Putamen (tissue), 1 donor: ENCODE measurements around the gene MYL6.
"Not testable (repeated sequence)": the region's sequence is repeated elsewhere in the genome, so short reads cannot be mapped to it uniquely, and the experiment has no call there.

Source experiments
- DNase-seq: peaks from one replicate; pipeline ENCODE4 v3.0.0-alpha.2; 2016; ENCODE audit warnings: low spot score

The MYL6 gene

DNA sequence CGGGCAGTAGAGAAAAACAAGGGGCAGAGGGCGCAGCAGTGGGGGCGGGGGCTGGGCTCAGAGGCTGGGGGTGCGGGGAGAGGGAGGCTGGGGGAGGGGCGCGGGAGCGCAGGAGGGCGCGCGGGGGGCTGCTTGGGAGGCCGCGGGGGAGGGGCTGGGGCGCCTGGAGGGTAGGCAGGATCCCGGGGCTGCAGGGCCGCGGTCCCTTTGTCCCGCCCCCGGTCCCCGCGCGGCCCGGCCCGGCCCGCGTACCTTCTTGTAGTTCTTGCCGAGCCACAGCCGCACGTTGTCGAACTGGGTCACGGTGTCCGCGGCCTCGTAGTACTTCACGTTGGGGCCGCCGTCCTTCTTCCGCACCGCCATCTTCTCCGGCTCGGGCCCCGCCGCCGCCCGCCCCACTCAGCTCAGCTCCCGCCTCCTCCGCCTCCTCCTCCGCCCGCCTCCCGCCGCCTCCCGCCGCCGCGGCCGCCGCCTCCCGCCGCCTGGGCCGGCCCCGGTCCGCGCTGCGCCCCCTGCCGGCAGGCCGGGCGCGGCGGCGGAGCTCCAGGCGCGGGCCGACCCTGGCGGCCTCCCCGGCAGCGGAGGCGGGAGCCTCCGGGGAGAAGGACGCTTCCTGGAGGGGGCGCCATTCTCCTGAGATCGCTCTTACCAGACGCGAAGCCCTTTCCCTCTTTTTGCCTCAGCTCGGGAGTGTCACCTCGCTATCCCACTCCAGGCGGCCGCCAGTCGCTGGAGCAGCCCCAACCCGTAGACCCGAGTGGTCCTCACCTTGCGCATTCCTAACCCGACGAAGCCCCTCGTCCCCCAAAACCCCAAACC, 31.1 kb downstream of the MYL6 start, which contains the start of gene SMARCC2:
TSS of gene SMARCC2 (minus strand) at position 385 of the 819 bp plus-strand sequence. CDS start at position 363, 22 bp downstream.
- DNase-seq = peak; percentile 81

DNA sequence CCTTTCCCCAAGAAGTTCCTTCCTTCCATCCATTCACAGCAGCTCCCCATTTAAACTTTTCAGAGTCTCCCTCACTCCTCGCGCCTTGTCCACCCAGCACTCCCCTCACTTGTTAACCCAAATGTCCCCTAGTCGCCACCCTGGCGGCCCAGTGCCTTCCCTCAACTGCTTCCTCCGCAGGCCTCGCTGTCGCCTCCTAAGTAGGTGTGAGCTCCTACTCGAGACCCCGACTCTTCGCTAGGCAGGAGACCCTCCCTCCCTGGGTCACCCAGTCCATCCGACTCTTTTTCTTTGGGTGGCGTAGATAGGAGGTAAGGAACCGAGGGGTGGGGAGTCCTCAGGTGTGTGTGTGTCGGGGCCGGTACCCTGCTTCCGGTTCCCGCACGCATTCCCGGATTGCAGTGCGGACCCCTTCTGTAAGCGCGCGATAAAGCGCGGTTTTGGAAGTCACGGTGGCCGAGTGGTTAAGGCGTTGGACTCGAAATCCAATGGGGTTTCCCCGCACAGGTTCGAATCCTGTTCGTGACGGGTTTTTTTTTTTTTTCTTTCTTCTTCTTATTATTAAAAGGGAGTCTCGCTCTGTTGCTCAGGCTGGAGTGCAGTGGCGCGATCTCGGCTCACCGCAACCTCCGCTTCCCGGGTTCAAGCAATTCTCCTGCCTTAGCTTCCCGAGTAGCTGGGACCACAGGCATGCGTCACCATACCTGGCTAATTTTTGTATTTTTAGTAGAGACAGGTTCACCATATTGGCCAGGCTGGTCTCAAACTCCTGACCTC, 31.9 kb downstream of the MYL6 start:
- DNase-seq = peak; percentile 86

DNA sequence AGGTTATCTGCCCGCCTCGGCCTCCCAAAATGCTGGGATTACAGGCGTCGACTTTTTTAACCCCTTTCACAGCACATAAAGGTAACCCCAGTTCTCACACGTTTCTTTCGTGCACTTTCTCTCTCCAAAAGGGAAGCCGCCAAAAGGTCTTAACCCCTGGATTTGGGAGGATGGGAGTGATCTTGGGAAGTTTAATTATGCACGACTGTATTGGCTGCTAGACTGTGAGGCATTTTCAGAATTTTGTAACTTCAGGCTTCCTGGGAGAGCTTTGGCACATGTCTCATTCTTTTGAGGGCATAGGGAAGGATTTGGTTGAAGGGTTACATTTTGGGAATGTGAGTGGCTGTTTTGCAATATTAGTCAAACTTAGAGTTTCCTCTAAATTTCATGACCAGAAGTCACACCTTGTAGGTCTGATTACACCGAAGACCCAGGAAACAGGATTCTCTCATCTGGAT, 32.6 kb downstream of the MYL6 start:
- no peak for DNase-seq

DNA sequence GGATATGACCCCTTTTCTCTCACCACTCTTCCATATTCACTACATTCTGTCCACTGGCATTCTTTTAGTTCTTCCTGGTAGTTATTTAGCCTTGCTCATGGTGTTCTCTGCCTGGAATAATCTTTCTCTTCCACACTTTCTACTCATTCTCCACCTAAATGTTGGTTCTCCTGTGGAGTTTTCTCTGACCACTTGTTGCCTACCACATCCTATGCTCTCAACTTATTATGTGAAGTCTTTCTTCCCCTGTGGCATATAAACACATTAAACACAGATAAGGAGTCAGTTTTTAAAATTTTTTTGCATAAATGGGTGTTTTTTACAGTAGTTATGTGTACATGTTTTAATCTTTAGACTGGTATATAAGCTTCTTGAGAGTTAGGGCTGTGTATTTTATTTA, 34.4 kb downstream of the MYL6 start:
- DNase-seq = no peak

DNA sequence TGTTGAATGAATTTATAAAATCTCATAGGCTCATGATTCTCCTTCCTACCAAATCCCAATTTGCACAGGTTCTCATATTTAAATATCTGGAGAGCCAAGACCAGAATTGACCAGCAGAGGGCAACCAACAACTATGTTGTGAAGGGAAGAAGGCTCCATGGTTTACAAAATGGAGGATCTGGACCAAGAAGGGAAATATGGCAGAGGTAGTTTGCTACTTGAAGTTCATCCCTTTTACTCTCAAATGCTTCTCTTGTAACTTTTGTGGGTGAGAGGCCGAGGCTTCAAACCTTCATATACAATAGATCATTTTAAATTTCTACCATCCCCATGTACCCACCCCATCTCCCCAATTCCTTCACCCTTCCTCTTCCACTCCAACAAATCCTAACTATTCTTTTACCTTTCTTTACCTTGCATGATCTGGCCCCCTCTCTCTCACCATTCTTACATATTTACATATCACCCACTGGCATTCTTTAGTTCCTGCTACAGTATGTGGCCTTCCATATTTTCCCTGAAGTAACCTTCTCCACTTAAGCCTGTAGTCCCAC, 34.9 kb downstream of the MYL6 start:
- DNase-seq = peak; percentile 78

DNA sequence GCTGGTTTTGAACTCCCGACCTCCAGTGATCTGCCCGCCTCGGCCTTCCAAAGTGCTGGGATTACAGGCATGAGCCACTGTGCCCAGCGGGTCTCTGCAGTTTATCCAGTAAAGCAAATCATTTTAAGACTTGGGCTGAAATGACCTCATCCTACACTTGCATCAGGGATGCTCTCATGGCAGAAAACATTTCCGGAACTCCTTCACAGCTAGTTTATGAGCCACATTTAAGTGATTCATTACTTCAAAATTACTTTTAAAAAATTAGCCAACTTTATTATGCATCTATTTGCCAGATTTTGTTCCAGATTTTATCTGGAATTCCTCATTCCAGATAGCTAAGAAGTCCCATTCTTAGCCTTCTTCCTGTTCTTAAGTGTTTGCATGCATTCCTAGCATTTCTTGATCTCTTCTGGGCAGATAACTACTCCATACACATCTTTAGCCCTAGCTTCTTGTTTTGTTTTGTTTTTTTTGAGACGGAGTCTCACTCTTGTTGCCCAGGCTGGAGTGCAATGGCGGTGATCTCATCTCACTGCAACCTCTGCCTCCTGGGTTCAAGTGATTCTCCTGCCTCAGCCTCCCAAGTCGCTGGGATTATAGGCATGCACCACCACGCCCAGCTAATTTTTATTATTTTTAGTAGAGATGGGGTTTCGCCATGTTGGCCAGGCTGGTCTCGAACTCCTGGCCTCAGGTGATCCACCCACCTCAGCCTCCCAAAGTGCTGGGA, 38.8 kb downstream of the MYL6 start:
- not testable (repeated sequence) for DNase-seq

DNA sequence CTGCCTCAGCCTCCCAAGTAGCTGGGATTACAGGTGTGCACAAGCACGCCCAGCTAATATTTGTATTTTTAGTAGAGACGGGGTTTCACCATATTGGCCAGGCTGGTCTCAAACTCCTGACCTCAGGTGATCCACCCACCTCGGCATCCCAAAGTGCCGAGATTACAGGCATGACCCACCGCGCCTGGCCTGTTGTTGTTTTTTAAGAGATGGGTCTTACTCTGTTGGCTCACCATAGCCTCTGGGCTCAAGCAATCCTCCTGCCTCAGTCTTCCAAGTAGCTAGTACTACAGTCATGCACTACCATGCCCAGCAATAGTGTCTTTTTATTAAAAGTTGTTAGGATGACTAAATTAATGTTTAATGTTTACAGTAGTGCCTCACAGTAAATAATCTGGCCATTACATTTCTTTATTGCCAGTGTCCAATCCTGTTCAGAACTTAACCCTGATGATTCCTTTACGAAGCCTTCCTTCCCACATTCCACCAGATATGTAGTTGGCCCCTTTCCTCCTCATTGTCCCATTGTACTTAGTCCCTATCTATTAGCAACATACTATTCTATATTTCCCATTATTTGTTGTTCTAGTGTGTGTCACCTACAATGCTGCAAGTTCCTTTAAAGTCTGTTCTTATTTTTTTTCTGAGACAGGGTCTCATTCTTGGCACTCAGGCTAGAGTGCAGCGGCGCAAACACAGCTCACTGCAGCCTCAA, 39.9 kb downstream of the MYL6 start:
- DNase-seq = no peak

DNA sequence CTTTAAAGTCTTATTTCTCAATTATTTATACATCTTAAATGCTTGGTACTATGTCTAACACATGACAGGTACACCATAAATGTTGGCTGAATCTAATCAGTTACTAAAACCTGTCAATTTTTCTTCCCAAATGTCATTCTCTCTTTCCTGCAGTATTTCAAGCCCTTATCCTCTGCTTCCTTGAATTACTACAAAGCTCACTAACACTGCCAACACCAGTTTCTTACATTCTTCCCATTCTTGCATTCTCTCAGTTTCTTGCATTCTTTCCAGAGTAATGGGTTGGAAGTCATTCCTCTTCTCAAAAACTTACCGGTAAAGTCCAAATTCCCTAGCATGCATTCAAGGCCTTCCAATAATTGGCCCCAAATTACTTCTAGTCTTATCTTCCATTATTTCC, 40.7 kb downstream of the MYL6 start:
- no peak for DNase-seq

DNA sequence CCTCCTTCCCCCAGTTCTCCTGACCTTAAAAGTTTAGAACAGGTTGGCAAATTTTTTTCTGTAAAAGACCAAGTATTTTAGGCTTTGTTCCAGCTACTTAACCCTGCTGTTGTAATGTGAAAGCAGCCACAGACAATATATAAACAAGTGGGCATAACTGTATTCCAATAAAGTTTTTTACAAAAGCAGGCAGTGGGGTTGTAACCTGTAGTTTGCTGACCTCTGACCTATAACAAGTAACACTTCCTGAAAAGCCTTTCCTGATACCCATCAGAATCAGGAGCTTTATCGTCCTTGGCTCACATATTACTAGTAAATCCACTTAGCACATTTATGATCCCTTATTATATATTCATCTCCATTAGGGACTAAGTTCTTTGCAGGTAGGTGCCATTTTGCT, 44.2 kb downstream of the MYL6 start:
- no peak for DNase-seq

DNA sequence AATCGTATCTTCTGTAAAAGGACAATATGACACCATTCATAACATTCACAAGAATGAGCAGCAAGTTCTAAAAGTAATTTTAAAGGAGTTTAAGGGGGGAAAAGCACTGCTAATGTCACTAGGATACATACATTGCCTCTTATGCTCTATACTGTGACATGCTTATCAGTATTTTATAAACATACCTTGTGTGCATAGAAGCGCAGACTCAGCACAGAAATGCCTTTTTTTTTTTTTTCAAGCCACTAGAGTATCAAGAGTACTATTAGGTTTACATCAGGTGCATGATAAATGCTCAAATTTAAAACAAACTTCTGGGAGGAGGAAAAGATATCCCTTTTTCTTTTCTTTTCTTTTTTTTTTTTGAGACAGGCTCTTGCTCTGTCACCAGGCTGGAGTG, 44.7 kb downstream of the MYL6 start:
- no peak for DNase-seq

DNA sequence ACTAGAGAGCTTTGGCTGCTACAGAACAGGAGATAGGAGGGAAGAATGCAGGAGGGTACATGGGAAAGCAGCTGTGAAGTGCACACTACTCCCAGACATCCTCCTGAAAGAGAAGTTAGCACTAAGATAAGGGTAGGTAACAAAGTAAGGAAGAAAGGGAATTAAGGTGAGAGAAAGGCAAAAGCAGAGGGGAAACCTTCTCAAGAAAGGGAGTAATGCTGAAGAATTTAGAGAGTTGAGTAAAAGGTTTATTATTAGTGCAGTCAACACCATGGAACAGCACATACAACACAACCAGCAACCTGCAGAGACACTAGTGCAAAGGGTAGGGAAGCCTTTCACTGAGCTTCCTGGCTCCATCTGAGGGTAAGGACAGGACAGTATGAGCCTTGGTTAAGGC, 46.1 kb downstream of the MYL6 start:
- DNase-seq = no peak

DNA sequence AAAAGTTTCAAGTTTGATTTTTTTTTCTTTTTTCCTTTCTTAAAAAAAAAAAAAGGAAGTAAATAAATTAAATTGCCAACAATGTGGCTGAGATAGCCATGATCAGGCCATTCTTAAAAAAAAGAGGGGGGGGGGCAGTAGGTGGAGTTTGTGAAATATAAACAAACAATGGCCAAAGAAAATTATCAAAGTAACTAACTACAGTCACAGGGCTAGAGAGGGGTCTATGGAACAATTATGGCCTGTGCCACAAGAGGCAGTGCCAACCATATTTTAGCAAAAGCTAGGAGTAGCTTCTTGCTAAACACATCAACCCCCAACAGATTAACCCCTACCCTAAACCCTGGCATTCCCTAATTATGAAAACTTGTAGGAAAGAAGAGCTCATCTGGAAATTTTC, 47.3 kb downstream of the MYL6 start:
- no peak for DNase-seq

DNA sequence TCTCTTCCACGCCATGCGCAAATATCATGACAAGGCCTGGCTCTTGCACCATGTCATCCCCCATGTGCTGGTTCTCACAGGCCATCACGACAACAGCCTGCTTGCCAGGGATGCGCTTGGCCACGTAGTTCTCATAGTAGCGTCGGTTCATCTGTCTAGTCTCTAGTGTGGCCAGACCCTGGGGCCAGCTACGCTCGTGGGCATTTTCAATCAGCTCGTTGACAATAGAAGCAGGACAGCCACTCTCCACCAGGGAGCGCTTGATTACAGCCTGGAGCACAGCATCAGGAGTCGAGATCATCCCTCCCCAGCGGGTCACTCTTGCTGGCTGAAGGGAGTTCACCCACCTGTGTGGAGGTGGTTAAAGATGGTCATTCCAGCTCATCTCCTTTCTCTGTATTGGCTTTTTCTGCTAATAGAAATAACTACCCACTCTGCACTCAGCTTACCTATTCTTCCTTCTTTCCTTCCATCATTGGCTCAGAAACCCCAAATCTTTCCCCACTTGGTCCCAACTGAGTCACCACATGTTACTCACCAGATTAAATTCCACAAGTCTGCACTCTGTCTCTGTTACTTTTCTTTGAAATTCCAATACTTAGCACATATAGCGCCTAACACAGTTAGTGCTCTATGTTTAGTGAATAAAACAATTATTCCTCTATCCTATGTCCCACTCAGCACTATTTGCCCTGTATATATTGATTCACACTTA, 48.5 kb downstream of the MYL6 start:
- DNase-seq = no peak

DNA sequence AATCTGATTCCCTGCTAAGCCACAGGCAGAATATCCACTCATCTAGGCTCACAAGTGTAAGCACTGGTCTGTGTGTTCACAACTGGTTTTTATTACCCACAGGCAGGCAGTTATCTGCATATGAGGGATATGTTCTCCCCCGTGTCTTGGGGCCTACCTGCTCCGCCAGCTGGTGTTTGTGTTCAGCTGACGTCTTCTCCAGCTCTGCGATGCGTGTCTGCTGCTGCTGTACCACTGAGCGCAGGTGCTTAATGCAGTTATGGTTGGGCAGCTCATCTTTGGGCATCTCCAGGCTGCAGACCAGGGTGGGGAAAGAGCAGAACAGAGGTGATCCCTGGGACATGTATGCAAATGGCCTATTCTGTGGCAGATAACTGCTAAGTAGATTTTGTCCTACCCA, 49.8 kb downstream of the MYL6 start:
- no peak for DNase-seq
